ENCODE data around the gene PIP4K2A.

- TF ChIP-seq CTCF (IDR thresholded peaks at IDR 0.05) (no peak), POLR2A (IDR thresholded peaks at IDR 0.05) (no peak)
Measured at GRCh38 chr10:22606164-22606614, 108.2 kb downstream of the PIP4K2A start.
